HG03575 (cell line): ENCODE results near the gene PHF21B.
"Not testable (repeated sequence)": the region's sequence is repeated elsewhere in the genome, so short reads cannot be mapped to it uniquely, and the experiment has no call there.

Experiments
- ATAC-seq: cut with Tn5 transposase; IDR thresholded peaks from one replicate; pipeline ENCODE4 v1.9.1; 2021; ENCODE audit not compliant: unreplicated experiment, insufficient number of reproducible peaks, low FRiP score; ENCODE audit errors: extremely low read depth

PHF21B gene

DNA sequence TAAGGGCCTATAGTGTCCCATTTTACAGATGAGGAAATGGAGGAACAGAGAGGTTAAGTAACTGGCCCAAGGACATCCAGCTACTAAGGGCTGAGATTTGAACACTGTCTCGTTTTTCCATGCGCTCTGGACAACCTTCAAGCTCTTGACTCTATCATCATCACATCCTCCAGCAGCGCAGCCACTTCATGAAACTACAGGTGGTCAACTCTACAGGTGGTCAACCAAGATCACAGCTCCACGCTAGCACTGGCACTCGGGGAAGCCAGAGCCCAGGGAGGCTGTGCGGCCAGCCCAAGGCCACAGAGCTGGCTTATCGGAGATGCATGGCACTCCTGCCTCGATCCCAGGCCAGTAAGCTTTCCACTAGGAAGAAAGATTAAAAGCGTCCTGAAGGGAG, 40.0 kb downstream of the PHF21B start:
- no peak for ATAC-seq

DNA sequence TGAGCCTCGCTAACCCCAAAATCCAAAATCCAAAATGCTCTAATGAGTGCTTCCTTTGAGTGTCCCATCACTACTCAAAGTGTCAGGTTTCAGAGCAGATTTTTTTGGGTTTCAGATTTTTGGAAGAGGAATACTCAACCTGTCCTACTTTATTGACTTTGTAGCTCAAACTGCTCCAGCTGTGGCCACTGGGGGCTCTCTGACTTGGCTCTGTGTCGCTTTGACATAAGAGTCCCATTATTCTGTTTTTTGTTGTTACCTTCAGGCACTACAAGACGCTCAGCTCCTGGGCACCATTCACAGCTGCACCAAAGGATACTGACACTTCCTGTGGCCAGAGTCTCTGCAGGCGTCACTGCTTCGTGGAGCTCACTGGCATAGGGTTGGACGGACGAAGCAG, 41.1 kb downstream of the PHF21B start:
- no peak for ATAC-seq

- no peak for ATAC-seq
Observed at GRCh38 chr22:44965171-44965570, 44.6 kb downstream of the PHF21B start.

DNA sequence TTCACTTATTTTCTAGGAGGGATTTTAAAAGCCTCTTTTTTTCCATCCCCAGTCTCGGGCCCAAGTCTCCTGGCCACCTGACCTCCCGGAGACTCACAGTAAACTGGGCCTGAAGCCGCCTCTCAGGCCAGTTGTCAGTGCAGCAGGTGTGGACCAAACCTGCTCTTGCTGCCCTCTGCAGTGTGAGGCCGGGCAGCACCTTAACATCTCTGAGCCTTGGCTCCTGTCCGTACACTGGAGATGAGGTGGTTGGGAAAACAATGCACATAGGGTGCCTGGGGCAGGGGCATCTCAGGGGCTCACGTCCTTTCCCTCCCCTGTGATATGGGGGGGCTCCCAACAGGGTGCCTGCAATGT, 45.1 kb downstream of the PHF21B start:
- no peak for ATAC-seq

- ATAC-seq: no peak
Observed at GRCh38 chr22:44963832-44964721, 45.7 kb downstream of the PHF21B start.

DNA sequence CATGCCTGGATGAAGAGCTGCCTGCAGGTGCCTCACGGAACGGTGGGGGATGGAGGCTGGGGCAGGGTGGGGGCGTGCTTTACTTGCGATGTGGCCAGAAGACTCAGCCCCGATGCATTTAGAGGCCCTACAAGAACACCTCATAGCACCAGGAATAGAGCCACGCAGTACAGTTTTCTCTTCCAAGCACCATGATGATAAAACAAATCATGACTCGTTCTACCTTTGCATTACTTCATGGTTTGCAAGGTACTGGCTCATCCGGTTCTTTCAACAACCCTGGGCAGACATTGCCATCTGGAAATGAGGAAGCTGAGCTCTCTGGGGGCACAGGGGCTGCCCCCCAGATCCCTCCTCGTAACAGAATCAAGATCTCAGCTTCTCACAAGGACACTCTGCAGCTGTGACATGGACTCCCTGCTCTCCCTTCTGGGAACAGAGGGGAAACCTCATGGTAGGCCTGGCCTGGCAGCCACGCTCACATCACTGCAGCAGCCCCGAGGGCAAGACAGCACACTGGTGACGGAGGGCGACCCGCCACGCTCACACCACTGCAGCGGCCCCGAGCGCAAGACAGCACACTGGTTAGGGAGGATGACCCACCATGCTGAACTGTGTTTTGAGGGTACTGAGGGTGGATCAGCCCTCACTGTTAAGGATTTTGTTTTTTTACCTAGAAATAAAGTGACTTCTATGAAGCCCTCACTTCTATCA, 46.9 kb downstream of the PHF21B start:
- ATAC-seq: no peak

DNA sequence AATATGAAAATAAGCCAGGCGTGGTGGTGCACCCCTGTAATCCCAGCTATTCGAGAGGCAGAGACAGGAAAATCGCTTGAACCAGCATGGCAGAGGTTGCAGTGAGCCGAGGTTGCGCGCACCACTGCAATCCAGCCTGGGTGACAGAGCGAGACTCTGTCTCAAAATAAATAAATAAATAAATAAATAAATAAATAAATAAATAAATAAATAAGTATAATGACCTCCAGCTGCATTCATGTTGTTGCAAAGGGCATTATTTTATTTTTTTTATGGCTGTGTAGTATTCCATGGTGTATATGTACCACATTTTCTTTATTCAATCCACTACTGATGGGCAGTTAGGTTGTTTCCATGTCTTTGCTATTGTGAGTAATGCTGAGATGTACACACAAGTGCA, 48.1 kb downstream of the PHF21B start:
- ATAC-seq: not testable (repeated sequence)

DNA sequence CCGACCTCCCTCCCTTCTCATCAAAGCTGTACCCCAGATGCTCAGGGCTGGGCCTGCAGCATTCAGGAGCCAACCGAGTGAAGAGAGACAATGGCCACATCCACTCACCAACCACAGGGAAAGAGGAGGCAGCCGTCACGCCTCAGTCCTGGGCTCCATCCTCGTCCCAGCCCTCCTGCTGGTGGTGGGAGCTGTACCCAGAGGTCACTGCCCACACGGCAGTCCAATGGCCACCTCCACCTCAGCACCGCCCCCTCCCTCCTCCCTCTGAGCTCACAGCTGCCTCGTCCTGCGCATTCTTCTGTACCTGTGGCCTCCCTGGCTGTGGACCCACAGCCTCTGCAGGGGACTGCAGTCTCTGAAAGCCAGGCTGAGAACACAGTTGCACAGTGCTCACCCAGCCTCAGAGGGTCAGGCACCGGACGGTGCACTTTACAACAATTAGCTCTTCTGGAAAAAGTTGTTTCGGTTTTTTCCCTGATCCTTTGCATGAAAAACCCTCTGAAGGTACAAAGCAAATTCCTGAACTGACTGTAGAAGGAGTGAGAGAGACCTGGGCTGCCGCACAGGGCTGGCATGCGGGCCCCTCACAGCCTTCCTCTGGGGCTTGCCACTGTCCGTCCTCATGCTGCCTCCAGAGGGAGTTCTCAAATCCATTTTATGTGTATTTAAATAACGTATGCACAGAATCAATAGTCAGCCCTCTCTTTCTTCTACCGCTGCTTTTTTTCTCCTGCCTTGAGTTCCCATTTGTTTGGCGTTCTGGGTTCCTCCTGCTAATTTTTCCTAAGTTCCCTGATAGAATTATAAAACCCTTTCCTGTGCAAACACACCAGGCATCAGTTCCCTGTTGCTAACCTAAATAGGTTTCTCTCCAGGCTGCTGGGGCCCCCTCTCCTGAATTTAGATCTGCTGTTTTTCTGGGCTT, 52.7 kb downstream of the PHF21B start:
- no peak for ATAC-seq

- no peak for ATAC-seq
Observed at GRCh38 chr22:44955102-44955501, 54.7 kb downstream of the PHF21B start.

- no peak for ATAC-seq
Observed at GRCh38 chr22:44954149-44954548, 55.7 kb downstream of the PHF21B start.

DNA sequence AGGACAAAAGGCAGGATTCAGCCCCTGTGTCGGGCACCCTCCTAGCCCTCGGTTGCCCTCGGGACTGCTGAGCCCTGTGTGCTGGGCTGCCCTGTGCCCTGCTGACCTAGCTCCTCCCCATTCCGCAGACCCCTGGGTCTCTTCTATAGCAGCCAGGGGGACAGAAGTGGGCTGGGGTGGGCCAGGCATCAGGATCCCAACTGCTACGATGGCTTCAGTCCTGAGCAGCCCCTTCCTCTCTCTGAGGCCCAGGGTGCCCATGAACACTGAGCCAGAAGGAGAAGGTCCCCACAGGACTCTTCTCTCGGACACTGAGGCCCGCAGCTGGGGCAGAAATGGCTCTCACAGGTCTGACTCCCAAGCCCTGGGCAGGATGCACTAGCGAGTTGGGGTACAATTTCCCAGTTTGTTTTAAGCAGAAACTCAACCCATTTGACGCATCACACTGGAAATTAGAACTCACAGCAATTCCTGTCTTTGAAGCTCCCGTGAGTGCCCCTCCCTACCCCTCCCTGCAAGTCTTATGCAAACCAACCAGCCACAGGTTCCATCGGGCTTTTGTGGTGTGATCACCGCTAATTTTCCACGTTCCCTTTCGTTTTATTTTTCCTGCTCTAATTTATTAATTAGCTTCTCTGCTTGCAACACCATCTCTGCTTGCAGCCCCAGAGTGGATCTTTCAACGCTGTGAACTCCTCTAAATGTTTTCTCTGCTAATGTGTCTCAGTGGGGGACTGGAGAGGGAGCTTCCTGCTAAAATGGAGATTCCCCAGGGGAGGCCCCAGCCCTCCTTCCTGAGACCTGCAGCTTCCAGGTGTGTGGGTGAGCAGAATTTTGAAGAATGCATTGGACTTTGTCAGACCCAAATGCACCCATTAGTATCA, 56.7 kb downstream of the PHF21B start:
- no peak for ATAC-seq

- no peak for ATAC-seq
Observed at GRCh38 chr22:44951510-44951816, 58.3 kb downstream of the PHF21B start.

GRCh38 chr22:44950806-44951509, 58.8 kb downstream of the PHF21B start:
- no peak for ATAC-seq

- ATAC-seq: no peak
Observed at GRCh38 chr22:44947846-44948245, 62.0 kb downstream of the PHF21B start.

DNA sequence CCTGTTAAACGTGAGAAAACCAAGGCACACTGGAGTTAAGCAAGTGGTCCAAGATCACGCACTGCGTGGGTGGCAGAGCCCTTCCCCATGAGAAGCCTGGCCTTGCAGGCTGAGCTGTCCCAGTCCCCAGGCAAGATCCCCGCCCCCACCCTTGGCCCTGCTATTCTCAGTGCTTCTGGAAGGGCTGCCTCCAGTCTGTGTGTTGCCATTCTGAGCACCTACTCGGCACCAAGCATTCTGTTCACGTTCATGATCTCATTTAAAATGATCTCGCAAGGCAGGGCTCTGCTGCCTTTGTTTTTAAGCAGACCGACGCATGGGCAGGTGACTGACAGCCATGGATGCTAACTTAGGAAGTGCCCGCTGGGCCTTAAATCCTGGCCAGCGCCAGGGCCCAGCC, 62.8 kb downstream of the PHF21B start:
- ATAC-seq: no peak

DNA sequence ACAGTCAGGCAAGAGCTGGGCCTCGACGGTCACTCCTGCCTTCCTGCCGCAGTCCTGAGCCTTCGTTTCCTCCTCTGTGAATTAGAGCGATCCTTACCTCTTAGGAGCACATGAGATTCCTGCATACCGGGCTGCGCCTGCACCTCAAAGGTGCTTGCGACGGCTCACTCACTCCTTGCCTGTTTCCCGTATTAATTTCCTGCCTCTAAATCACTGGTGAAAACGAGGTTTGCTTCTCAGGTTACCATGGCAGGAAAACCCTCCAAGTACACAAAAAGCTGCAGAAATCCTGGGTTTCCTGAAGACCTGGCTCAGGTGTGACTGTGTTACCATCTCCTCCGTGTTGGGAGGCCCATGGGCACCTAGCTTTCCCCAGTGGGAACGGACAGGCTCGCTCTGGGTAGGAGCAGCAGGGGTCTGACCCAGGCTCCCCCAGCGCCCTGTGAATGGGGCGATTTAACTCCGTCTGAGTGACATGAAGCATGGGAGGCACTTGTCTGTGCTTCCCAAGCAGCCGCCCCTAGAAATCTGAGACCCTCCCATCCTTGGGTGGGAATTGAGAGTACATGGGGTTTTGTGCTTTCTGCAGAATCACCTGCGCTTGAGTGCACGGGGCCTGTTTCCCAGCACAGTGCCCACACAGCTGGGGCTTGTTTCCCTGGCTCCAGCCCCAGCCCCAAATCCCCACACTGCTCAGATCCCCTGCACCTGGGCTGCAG, 64.8 kb downstream of the PHF21B start:
- no peak for ATAC-seq

DNA sequence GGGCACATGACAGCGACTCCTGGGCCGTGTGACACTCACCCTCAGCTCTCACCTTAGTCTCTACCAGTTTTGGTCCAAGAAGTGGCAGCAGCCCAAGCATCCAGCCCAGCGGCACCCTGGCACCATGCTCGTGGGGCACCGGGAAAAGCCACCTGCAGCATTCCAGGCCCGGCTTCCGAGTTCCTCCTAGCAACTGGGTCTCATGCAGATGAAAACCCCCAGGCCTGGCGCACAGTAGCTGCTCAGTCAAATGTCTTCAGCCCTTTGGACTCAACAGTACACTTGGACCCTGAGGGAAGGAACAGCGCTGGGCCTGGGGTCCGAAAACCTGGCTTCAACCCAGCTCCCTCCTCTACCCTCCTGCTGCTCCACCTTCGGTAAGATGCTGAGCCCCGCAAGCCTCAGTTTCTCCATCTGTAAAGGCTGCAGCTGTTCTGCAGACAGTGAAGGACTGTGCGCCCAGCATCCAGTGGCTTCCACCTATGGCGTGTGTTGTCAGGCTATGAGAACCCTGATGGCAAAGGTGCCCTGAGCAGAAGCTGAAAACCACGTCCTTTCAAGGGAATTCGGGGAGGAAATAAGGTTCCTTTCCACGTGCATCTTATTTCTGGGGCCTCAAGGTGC, 66.0 kb downstream of the PHF21B start:
- no peak for ATAC-seq
